Pancreas (tissue), 10 donors: ENCODE results near the gene HDDC3. TPM values are rescaled to one million over a fixed set of nuclear protein-coding genes. Genes with fewer than 3 reads are reported as not detected.

Experiments
- ATAC-seq, 4 donors: fragments of 200-7000 bp; cut with Tn5 transposase; one replicate each; pipeline versions ENCODE4 v1.8.0 to v1.9.1; 2020; ENCODE audit warnings: mild to moderate bottlenecking in 4 of 4, moderate library complexity in 4 of 4
- DNase-seq, 6 donors: peaks; one replicate each; pipeline ENCODE4 v3.0.0-alpha.2; 2020
- FAIRE-seq: peaks from 2 replicates; lab custom pipeline; 2012; peaks lifted over from hg19 to GRCh38; lab: Jason Lieb, UNC
- H3K27ac ChIP-seq, 4 donors: fragments of 200-600 bp; sonication (generic); 1 replicate in 3 of 4; 2 replicates in 1 of 4; pipeline versions ENCODE4 v1.5.0 to v1.8.0; 2020
- H3K27me3 ChIP-seq, 4 donors: fragments of 200-600 bp; one replicate each; pipeline ENCODE4 v1.8.0; 2021
- H3K36me3 ChIP-seq, 3 donors: fragments of 200-600 bp; sonication (generic) in 1 of 3; one replicate each; pipeline versions ENCODE4 v1.5.0 to v1.8.0; 2020 to 2021
- H3K4me1 ChIP-seq, 3 donors: fragments of 200-600 bp; one replicate each; pipeline ENCODE4 v1.8.0; 2021
- H3K4me3 ChIP-seq, 4 donors: fragments of 200-600 bp; sonication (generic) in 2 of 4; one replicate each; pipeline versions ENCODE4 v1.5.0 to v1.8.0; 2020 to 2021
- H3K9me3 ChIP-seq, 4 donors: fragments of 200-600 bp; one replicate each; pipeline ENCODE4 v1.8.0; 2021
- WGBS, 2 donors: extraction: QIAGEN DNeasy Blood & Tissue Kit; methylation state at CpG; one replicate each; pipeline ENCODE4 v1.1.7; 2013; 5-methylcytosine and 5-hydroxymethylcytosine counted together
- intact Hi-C, 3 donors: fragments of 100-400 bp; cut with DNase I; formaldehyde crosslinking; loops; one replicate each; pipeline versions ENCODE4 v1.11.1 to v1.14.2; 2022
- polyA plus RNA-seq, 2 donors: library from polyadenylated mRNA; stranded (reverse); fragments of 200-250 nt; gene quantifications; one replicate each; pipeline ENCODE4 v1.2.3, GENCODE V29; 2013
- total RNA-seq, 6 donors: library from RNA; stranded (reverse); fragmentation: NEBNext Ultra II Directional in 4 of 6; extraction: Animal tissue kit (Norgen Biotek cat#: 25700) in 4 of 6; gene quantifications; one replicate each; pipeline versions ENCODE4 v1.2.1 to v1.2.4, GENCODE V29; 2021 to 2023
- TF ChIP-seq, protein P1 (sequence below), 4 donors: fragments of 200-600 bp; sonication (generic) in 3 of 4; IDR thresholded peaks; one replicate each; pipeline versions ENCODE4 v1.5.0 to v1.8.0; 2021; ENCODE audit warnings: antibody characterized with exemption in 4 of 4
- donor health status: healthy with polysubstance abuse.
- donor health status: DM: no; HTN: no; CAD: no; lungs with moderate emphysema.
- donor health status: DM: no; HTN: no; CAD: no.
- donor health status: control.
- donor health status: control.
- donor health status: Bipolar disorder and iron deficiency.
- donor health status: DM: yes; HTN: yes; CAD: no.
- donor health status: DM: no; HTN: no; CAD: no.
- donor health status: DM: no; HTN: no; CAD: no.
- donor health status: DM: yes; HTN: yes; CAD: no.

The HDDC3 gene
- total and polyA plus RNA-seq, 8 donors = 10.3 to 20.9 (median 15.0) TPM

GRCh38 chr15:90886291-90886614 is 46.1 kb downstream of the HDDC3 start:
- Histone ChIP-seq H3K36me3 (peaks cover 0 to 9% (median 9%) of the 10 kb centered on the region in 3 donors), H3K9me3 (no peaks in the 10 kb centered on the region), H3K4me1 (peaks cover 0 to 23% (median 0%) of the 10 kb centered on the region in 3 donors), H3K27me3 (no peaks in the 10 kb centered on the region), H3K4me3 (no peak overlapping the region), H3K27ac (no peak overlapping the region)
- TF ChIP-seq, protein P1, sequence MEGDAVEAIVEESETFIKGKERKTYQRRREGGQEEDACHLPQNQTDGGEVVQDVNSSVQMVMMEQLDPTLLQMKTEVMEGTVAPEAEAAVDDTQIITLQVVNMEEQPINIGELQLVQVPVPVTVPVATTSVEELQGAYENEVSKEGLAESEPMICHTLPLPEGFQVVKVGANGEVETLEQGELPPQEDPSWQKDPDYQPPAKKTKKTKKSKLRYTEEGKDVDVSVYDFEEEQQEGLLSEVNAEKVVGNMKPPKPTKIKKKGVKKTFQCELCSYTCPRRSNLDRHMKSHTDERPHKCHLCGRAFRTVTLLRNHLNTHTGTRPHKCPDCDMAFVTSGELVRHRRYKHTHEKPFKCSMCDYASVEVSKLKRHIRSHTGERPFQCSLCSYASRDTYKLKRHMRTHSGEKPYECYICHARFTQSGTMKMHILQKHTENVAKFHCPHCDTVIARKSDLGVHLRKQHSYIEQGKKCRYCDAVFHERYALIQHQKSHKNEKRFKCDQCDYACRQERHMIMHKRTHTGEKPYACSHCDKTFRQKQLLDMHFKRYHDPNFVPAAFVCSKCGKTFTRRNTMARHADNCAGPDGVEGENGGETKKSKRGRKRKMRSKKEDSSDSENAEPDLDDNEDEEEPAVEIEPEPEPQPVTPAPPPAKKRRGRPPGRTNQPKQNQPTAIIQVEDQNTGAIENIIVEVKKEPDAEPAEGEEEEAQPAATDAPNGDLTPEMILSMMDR (IDR thresholded peaks at IDR 0.05) = no peak
- intact Hi-C loops = loop anchor here in 2 of 3 donors (2.0 to 5.0 kb wide), 2 partner anchors 237 to 239 kb away; no protein-coding TSS in a partner anchor
- DNase-seq (no peak), FAIRE-seq (no peak), ATAC-seq (no peak)
- 8 to 13% methylated on average over 5 of the region's 5 CpGs for WGBS, 2 donors

DNA sequence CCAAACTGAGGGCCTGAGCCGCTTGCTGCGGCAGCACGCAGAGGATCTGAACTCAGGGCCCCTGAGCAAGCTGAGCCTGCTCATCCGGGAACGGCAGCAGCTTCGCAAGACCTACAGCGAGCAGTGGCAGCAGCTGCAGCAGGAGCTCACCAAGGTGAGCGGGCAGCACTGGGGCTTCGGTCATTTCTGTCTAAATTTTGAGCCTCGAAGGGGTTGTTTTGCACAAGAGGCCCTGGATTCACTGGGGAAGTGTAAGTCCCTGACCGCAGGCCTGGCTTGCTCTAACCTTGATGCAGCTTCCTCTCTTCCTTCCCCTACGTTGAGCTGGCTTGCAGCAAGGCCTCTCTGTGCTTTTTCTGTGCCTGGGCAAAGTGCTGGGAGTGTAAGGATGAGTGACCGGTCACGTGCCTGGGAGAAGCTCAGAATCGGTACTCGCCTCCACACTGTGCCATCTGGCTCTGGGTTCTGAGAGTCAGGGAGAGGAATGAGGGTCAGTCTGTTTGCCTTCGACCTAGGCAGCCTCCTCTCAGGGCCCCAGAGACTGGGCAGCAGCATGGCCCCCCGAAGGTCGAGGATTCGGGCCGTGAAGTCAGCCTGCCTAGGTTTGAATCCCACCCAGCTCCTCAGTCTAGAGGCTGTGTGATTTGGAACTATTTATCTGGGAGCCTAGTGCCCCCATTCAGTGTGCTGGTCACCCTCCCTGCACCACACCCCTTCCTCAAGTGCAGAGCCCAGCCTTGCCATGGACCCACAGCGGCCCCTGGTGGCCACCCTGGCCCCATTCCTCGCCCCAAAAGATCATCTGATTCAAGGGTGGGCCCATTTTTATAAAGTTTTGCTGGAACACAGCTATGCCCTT is 46.7 kb downstream of the HDDC3 start:
- FAIRE-seq (no peak), ATAC-seq (peak; percentile 37 to 74 (median 70)), DNase-seq (peak in 5 of 6 donors; percentile 54 to 89 (median 77))
- intact Hi-C loops = loop anchor here in 2 of 3 donors (2.0 to 5.0 kb wide), 2 partner anchors 237 to 238 kb away; no protein-coding TSS in a partner anchor
- H3K4me3 ChIP-seq = peak overlapping the region in 1 of 4 donors; percentile 43
- H3K36me3 ChIP-seq = peaks cover 0 to 15% (median 15%) of the 10 kb centered on the region in 3 donors
- H3K27me3 ChIP-seq = no peaks in the 10 kb centered on the region
- TF ChIP-seq, protein P1 (IDR thresholded peaks at IDR 0.05) = peak; percentile 91 to 97 (median 92)
- peaks cover 0 to 23% (median 0%) of the 10 kb centered on the region in 3 donors for H3K4me1 ChIP-seq
- peak overlapping the region in 3 of 4 donors; percentile 78 to 88 (median 85) for H3K27ac ChIP-seq
- WGBS, 2 donors = 65 to 71% methylated on average over 23 of the region's 23 CpGs
- no peaks in the 10 kb centered on the region for H3K9me3 ChIP-seq

DNA sequence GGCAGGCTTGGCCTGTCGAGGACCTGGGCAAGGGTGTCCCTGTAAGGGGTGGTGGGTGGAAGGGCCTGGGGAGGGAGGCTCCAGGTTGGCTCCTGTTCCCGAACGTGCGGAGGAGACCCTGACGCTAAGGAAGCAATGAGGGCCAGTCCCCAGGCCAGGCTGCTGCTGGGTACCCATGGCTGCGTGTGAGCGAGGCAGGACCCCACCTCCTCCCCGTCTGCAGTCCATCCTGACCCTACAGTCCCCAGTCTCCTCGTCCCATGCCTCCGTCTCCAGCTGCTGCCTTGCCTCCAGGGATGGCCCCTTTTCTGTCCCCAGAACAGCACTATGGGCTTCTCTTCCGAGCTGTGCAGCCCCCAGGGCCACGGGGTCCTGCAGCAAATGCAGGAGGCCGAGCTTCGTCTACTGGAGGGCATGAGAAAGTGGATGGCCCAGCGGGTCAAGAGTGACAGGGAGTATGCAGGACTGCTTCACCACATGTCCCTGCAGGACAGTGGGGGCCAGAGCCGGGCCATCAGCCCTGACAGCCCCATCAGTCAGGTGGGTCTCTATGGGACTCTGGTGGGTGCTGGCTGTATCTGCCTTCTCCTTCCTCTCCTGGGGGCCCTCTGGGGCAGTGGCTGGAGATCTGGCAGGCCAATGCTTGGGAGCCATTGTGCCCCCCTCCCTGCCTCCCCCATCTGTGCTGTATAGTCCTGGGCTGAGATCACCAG is 47.5 kb downstream of the HDDC3 start:
- Histone ChIP-seq H3K36me3 (peaks cover 2 to 23% (median 20%) of the 10 kb centered on the region in 3 donors), H3K27ac (peak overlapping the region; percentile 51 to 88 (median 82)), H3K9me3 (no peaks in the 10 kb centered on the region), H3K4me1 (peaks cover 0 to 23% (median 0%) of the 10 kb centered on the region in 3 donors), H3K27me3 (no peaks in the 10 kb centered on the region), H3K4me3 (peak overlapping the region; percentile 23 to 43 (median 32))
- peak; percentile 1 to 8 (median 2) for ATAC-seq
- WGBS, 2 donors = 71 to 76% methylated on average over 15 to 16 of the region's 16 CpGs
- peak in 2 of 6 donors; percentile 59 to 78 for DNase-seq
- FAIRE-seq = no peak
- intact Hi-C loops = loop anchor here in 1 of 3 donors (5.0 kb wide), 1 partner anchor 238 kb away; no protein-coding TSS in a partner anchor
- TF ChIP-seq, protein P1 (IDR thresholded peaks at IDR 0.05) = no peak

GRCh38 chr15:90883976-90884718 is 48.2 kb downstream of the HDDC3 start, which contains the start of gene FES:
TSS of gene FES (plus strand) at chr15:90884504. CDS start at chr15:90885046, 542 bp downstream.
- no peaks in the 10 kb centered on the region for H3K9me3 ChIP-seq
- H3K27ac ChIP-seq = peak within 1 kb of the TSS; percentile 51 to 88 (median 82)
- ATAC-seq (peak; percentile 43 to 62 (median 54)), DNase-seq (peak in 5 of 6 donors; percentile 46 to 86 (median 71)), FAIRE-seq (no peak)
- TF ChIP-seq, protein P1 (IDR thresholded peaks at IDR 0.05) = no peak
- H3K4me3 ChIP-seq = peak within 1 kb of the TSS; percentile 23 to 43 (median 32)
- 22 to 28% methylated on average over 51 to 58 of the region's 58 CpGs for WGBS, 2 donors
- intact Hi-C loops = no loop called here
- H3K36me3 ChIP-seq = peaks cover 4 to 30% (median 27%) of the 10 kb centered on the region in 3 donors
- H3K4me1 ChIP-seq = peaks cover 0 to 23% (median 0%) of the 10 kb centered on the region in 3 donors
- H3K27me3 ChIP-seq = no peaks in the 10 kb centered on the region
